K562 (cell line): Measurements from ENCODE around the gene COX4I2. TPM values are rescaled to one million over a fixed set of nuclear protein-coding genes. Genes with fewer than 3 reads are reported as not detected.

Experiments
- ATAC-seq: fragments of 200-7000 bp; cut with Tn5 transposase; 3 replicates; pipeline ENCODE4 v1.9.1; 2020; ENCODE audit warnings: moderate library complexity
- BruUV-seq: library from RNA; stranded (reverse); fragments of 400-500 nt; replicated peaks from 2 replicates; lab custom pipeline; 2021; lab: Mats Ljungman, UMichigan
- CTCF ChIA-PET: fragments of 300-600 bp; formaldehyde crosslinking; extraction: SDS; loops from one replicate; lab custom pipeline; 2021; ENCODE audit warnings: low intra/inter-chr PET ratio; lab: Yijun Ruan, JAX
- POLR2A ChIA-PET: fragments of 300-600, 350-650 bp; sonication (Branson Sonifier 250); formaldehyde crosslinking; extraction: SDS; loops from one replicate; lab custom pipeline; 2021; ENCODE audit warnings: antibody characterized with exemption, inconsistent platforms; lab: Yijun Ruan, JAX
- DNase-seq, 4 experiments: peaks; one replicate each; pipeline versions ENCODE4 v3.0.0 to v3.0.0-alpha.2; 2011 to 2018; ENCODE audit warnings: low spot score in 3 of 4, mixed read lengths in 3 of 4; ENCODE audit errors: extremely low read depth in 1 of 4
- FAIRE-seq: peaks from 2 replicates; lab custom pipeline; 2011; peaks lifted over from hg19 to GRCh38; lab: Jason Lieb, UNC
- H2AFZ ChIP-seq: 2 replicates; pipeline ENCODE4 v1.6.0; 2011; ENCODE audit warnings: low read depth, low read length, control low read depth, inconsistent platforms
- H3K27ac ChIP-seq: fragments of 200-600 bp; 3 replicates; pipeline ENCODE4 v1.8.0; 2011; ENCODE audit warnings: low read depth, mild to moderate bottlenecking, control low read depth, inconsistent platforms, low read length, moderate library complexity, mixed read lengths; ENCODE audit errors: extremely low read depth
- H3K27me3 ChIP-seq, 2 experiments: fragments of 300-600 bp in 1 of 2; 2 replicates in 1 of 2; 3 replicates in 1 of 2; pipeline versions ENCODE4 v1.6.0 to v1.8.0; 2011; ENCODE audit warnings: inconsistent platforms in 2 of 2, low read length in 2 of 2, mild to moderate bottlenecking in 1 of 2, mixed read lengths in 1 of 2, moderate library complexity in 1 of 2; ENCODE audit not compliant: control insufficient read depth in 2 of 2, insufficient read depth in 2 of 2
- H3K36me3 ChIP-seq: fragments of 300-600 bp; 3 replicates; pipeline ENCODE4 v1.8.0; 2011; ENCODE audit warnings: mild to moderate bottlenecking, low read length, inconsistent platforms; ENCODE audit not compliant: control insufficient read depth, insufficient read depth
- H3K4me1 ChIP-seq, 2 experiments: fragments of 200-600 bp in 1 of 2; replicated peaks in 1 of 2; 2 replicates in 1 of 2; 3 replicates in 1 of 2; pipeline versions ENCODE4 v1.5.1 to v1.8.0; 2011; ENCODE audit warnings: inconsistent platforms in 2 of 2, low read length in 2 of 2, mild to moderate bottlenecking in 1 of 2, mixed read lengths in 1 of 2, moderate library complexity in 1 of 2; ENCODE audit not compliant: control insufficient read depth in 2 of 2, insufficient read depth in 2 of 2
- H3K4me2 ChIP-seq: 2 replicates; pipeline ENCODE4 v1.6.1; 2011; ENCODE audit warnings: low read length, control low read depth, inconsistent platforms, mixed read lengths; ENCODE audit not compliant: insufficient read depth
- H3K4me3 ChIP-seq: fragments of 200-600 bp; sonication (generic), shearing (Covaris generic); 2 replicates; pipeline ENCODE4 v1.5.1; 2016; ENCODE audit warnings: control low read depth, inconsistent platforms
- H3K79me2 ChIP-seq: fragments of 200-600 bp; 3 replicates; pipeline ENCODE4 v1.8.0; 2011; ENCODE audit warnings: low read length, inconsistent platforms; ENCODE audit not compliant: control insufficient read depth, insufficient read depth
- H3K9ac ChIP-seq, 2 experiments: 2 replicates each; pipeline versions ENCODE4 v1.6.0 to v1.6.1; 2011; ENCODE audit warnings: low read depth in 2 of 2, low read length in 2 of 2, control low read depth in 1 of 2, inconsistent platforms in 1 of 2, mild to moderate bottlenecking in 1 of 2, mixed read lengths in 1 of 2; ENCODE audit not compliant: insufficient read depth in 1 of 2
- H3K9me1 ChIP-seq: one replicate; pipeline ENCODE4 v1.6.0; 2011; ENCODE audit warnings: inconsistent platforms, mild to moderate bottlenecking, low read length, moderate library complexity; ENCODE audit not compliant: control insufficient read depth, insufficient read depth
- H3K9me3 ChIP-seq: replicated peaks from 2 replicates; pipeline ENCODE4 v1.5.1; 2011; ENCODE audit warnings: low read depth, low read length, inconsistent platforms; ENCODE audit not compliant: control insufficient read depth, insufficient read depth
- H4K20me1 ChIP-seq: replicated peaks from 2 replicates; pipeline ENCODE4 v1.6.1; 2011; ENCODE audit warnings: low read length, inconsistent platforms, mixed read lengths; ENCODE audit not compliant: control insufficient read depth, insufficient read depth
- JUND ChIP-seq, 2 experiments: IDR thresholded peaks; 2 replicates in 1 of 2; 3 replicates in 1 of 2; pipeline ENCODE4 v1.6.1; 2011; ENCODE audit warnings: borderline replicate concordance in 2 of 2, low read depth in 2 of 2, low read length in 2 of 2, improper control_type of control experiment in 1 of 2, missing biosample characterization in 1 of 2, missing genetic modification characterization in 1 of 2, missing genetic modification reagents in 1 of 2
- KDM5B ChIP-seq: fragments of 200-600 bp; sonication (generic); IDR thresholded peaks from 2 replicates; pipeline ENCODE4 v1.6.1; 2012; ENCODE audit warnings: low read depth, mild to moderate bottlenecking, moderate library complexity, low read length, control low read depth, inconsistent platforms; ENCODE audit not compliant: insufficient replicate concordance
- ZBTB9 ChIP-seq: fragments of 450-650 bp; formaldehyde crosslinking; IDR thresholded peaks from 2 replicates; pipeline ENCODE4 v1.4.0; 2020; ENCODE audit warnings: mild to moderate bottlenecking, moderate library complexity
- ZNF311 ChIP-seq: fragments of 250-450 bp; sonication (Bioruptor Pico); IDR thresholded peaks from 2 replicates; pipeline ENCODE4 v1.4.0; 2020; ENCODE audit warnings: mild to moderate bottlenecking, moderate library complexity
- WGBS: fragments of 100-300 bp; shearing (Covaris generic); methylation state at CpG from one replicate; pipeline ENCODE4 v1.1.6; 2016; ENCODE audit warnings: low coverage, mixed read lengths; ENCODE audit not compliant: insufficient coverage; ENCODE audit errors: missing lambda C conversion rate; 5-methylcytosine and 5-hydroxymethylcytosine counted together
- in situ Hi-C: fragments of 300-500 bp; cut with MboI; formaldehyde crosslinking; loops from 4 replicates; pipeline ENCODE4 v1.15.0; 2018; ENCODE audit warnings: inconsistent platforms, mixed read lengths
- intact Hi-C: fragments of 100-400 bp; cut with micrococcal nuclease; formaldehyde crosslinking; loops from 2 replicates; pipeline ENCODE4 v1.14.2; 2022
- polyA plus RNA-seq, 8 experiments: library from polyadenylated mRNA; depleted of rRNA in 4 of 8; stranded (reverse) in 5 of 8; unstranded in 3 of 8; fragments of >200 nt; fragmentation: Nextera tagmentation in 2 of 8; fragmentation: Illumina TruSeq in 1 of 8; extraction: Ambion mirVana in 2 of 8; extraction: Trizol in 1 of 8; gene quantifications; 2 replicates each; pipeline versions ENCODE4 v1.2.1 to v1.2.3, GENCODE V29; 2011 to 2014; ENCODE audit warnings: inconsistent platforms in 1 of 8, missing spikeins in 1 of 8
- total RNA-seq, 7 experiments: library from RNA; depleted of rRNA in 6 of 7; stranded (reverse); fragments of >200 nt in 6 of 7; fragmentation: Illumina TruSeq in 2 of 7; extraction: Trizol in 2 of 7; gene quantifications; 2 replicates each; pipeline versions ENCODE4 v1.2.1 to v1.2.3, GENCODE V29; 2011 to 2021; ENCODE audit warnings: low replicate concordance in 1 of 7

COX4I2 gene
- total and polyA plus RNA-seq, 9 of the 15 experiments (the other 6 are each of a cell fraction or from before 2014, with no cell fraction given), result not detected

GRCh38 chr20:31681769-31682168, 44.1 kb downstream of the COX4I2 start:
- H4K20me1 ChIP-seq, result no peaks in the 10 kb centered on the region
- peak; percentile 19 for FAIRE-seq
- peak overlapping the region; percentile 62; the same call in 2 of the 3 replicates for H3K27ac ChIP-seq
- 0 out of 2 replicates have a peak, but pooled peaks have one; percentile 14 for TF ChIP-seq ZNF311
- TF ChIP-seq KDM5B, result no peak
- no peak for TF ChIP-seq JUND (IDR thresholded peaks at IDR 0.05; ENCODE audit: borderline replicate concordance, low read depth, low read length)
- peak; percentile 19; the same call in 1 of the 3 replicates for TF ChIP-seq JUND (tag; IDR thresholded peaks at IDR 0.05; ENCODE audit: borderline replicate concordance, low read depth, low read length)
- 0 out of 2 replicates have a peak, but pooled peaks have one; percentile 21 for TF ChIP-seq ZBTB9 (CRISPR knock-in tag)
- TF ChIP-seq, all 486 proteins: peak for 3
- POLR2A ChIA-PET, result interaction anchor here (1.0 to 1.7 kb wide), 6 partner anchors 9 to 57 kb away, joined by 3 to 7 read pairs (median 5); partner anchors contain the start of gene TPX2
- CTCF ChIA-PET, result no interaction called here
- ATAC-seq, result no peak
- no peak overlapping the region for H2AFZ ChIP-seq
- BruUV-seq, result no TSS peak
- peaks cover 97% of the 10 kb centered on the region for H3K79me2 ChIP-seq
- no peak for DNase-seq
- H3K9ac ChIP-seq, result peak overlapping the region; percentile 1 to 41; a peak in 2 of 4 replicates
- 86% methylated on average over 3 of the region's 3 CpGs for WGBS
- H3K9me1 ChIP-seq, result no peaks in the 10 kb centered on the region
- no peak overlapping the region; the same call in 1 of the 2 replicates for H3K4me2 ChIP-seq
- peaks cover 55 to 92% of the 10 kb centered on the region in 2 experiments for H3K4me1 ChIP-seq
- intact Hi-C loops (no loop called here), in situ Hi-C loops (no loop called here)
- H3K27me3 ChIP-seq, result no peaks in the 10 kb centered on the region
- H3K4me3 ChIP-seq, result no peak overlapping the region
- H3K36me3 ChIP-seq, result peaks cover 83% of the 10 kb centered on the region
- no peaks in the 10 kb centered on the region for H3K9me3 ChIP-seq
